ENCODE measurements around the gene C18orf32.

Gene C18orf32

GRCh38 chr18:49471532-49471931, 15.5 kb downstream of the C18orf32 start:
- no peak for TF ChIP-seq REST (IDR thresholded peaks at IDR 0.05; ENCODE audit: insufficient read depth in 1 of 2, low read depth in 2 of 2, low read length in 2 of 2)
- TF ChIP-seq POLR2AphosphoS5 (IDR thresholded peaks at IDR 0.05; ENCODE audit: low read depth, low read length) = no peak
- no peak for TF ChIP-seq FOXP2 (optimal IDR thresholded peaks at IDR 0.05; ENCODE audit: borderline replicate concordance, extremely low read depth, extremely low read length, insufficient read depth)
- TF ChIP-seq TAF1 (IDR thresholded peaks at IDR 0.05; ENCODE audit: borderline replicate concordance, insufficient read depth, low read length) = no peak
- TF ChIP-seq SIN3A (IDR thresholded peaks at IDR 0.05; ENCODE audit: borderline replicate concordance, insufficient read depth, low read length) = no peak

- TF ChIP-seq REST (IDR thresholded peaks at IDR 0.05; ENCODE audit: insufficient read depth in 1 of 2, low read depth in 2 of 2, low read length in 2 of 2) = no peak
- no peak for TF ChIP-seq TAF1 (IDR thresholded peaks at IDR 0.05; ENCODE audit: borderline replicate concordance, insufficient read depth, low read length)
- TF ChIP-seq POLR2AphosphoS5 (IDR thresholded peaks at IDR 0.05; ENCODE audit: low read depth, low read length) = no peak
- TF ChIP-seq SIN3A (IDR thresholded peaks at IDR 0.05; ENCODE audit: borderline replicate concordance, insufficient read depth, low read length) = no peak
- no peak for TF ChIP-seq FOXP2 (optimal IDR thresholded peaks at IDR 0.05; ENCODE audit: borderline replicate concordance, extremely low read depth, extremely low read length, insufficient read depth)
Measured at GRCh38 chr18:49467599-49467998, 19.4 kb downstream of the C18orf32 start.

GRCh38 chr18:49467019-49467563, 19.9 kb downstream of the C18orf32 start:
- TF ChIP-seq REST (IDR thresholded peaks at IDR 0.05; ENCODE audit: insufficient read depth in 1 of 2, low read depth in 2 of 2, low read length in 2 of 2) = no peak
- no peak for TF ChIP-seq FOXP2 (optimal IDR thresholded peaks at IDR 0.05; ENCODE audit: borderline replicate concordance, extremely low read depth, extremely low read length, insufficient read depth)
- TF ChIP-seq TAF1 (IDR thresholded peaks at IDR 0.05; ENCODE audit: borderline replicate concordance, insufficient read depth, low read length) = no peak
- no peak for TF ChIP-seq POLR2AphosphoS5 (IDR thresholded peaks at IDR 0.05; ENCODE audit: low read depth, low read length)
- TF ChIP-seq SIN3A (IDR thresholded peaks at IDR 0.05; ENCODE audit: borderline replicate concordance, insufficient read depth, low read length) = no peak

- TF ChIP-seq REST (IDR thresholded peaks at IDR 0.05; ENCODE audit: insufficient read depth in 1 of 2, low read depth in 2 of 2, low read length in 2 of 2) (no peak), TAF1 (IDR thresholded peaks at IDR 0.05; ENCODE audit: borderline replicate concordance, insufficient read depth, low read length) (no peak), POLR2AphosphoS5 (IDR thresholded peaks at IDR 0.05; ENCODE audit: low read depth, low read length) (no peak), SIN3A (IDR thresholded peaks at IDR 0.05; ENCODE audit: borderline replicate concordance, insufficient read depth, low read length) (no peak), FOXP2 (optimal IDR thresholded peaks at IDR 0.05; ENCODE audit: borderline replicate concordance, extremely low read depth, extremely low read length, insufficient read depth) (no peak)
Measured at GRCh38 chr18:49464718-49465598, 22.1 kb downstream of the C18orf32 start.

Data from PFSK-1 (cell line).